ENCODE results near the gene AMACR. TPM values are rescaled to one million over a fixed set of nuclear protein-coding genes. Genes with fewer than 3 reads are reported as not detected.
"Not testable (repeated sequence)": the region's sequence is repeated elsewhere in the genome, so short reads cannot be mapped to it uniquely, and the experiment has no call there.

The AMACR gene
- total RNA-seq, 3 donors from 2014 or later (not counting 1 experiment from before 2014, with no cell fraction given): 2.7 to 3.8 (median 2.9) TPM

DNA sequence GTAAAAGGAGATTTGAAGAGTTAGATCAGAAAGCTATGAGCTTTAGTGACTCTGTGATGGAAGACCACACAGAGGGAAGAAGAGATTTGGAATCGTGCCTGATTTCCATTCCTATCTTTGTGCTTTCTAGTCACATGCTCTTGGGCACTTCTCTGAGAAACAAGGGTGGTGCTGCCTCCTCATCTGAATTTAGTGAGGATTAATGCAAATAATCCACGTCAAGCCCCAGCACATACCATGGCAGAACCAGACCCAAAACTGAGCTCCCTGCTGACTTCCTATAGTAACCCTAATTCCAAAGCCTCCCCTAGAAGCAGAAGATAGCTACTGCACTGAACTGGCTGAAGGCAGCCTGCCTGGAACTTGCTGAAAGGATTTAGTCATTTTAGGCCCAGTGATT lies 41.0 kb downstream of the AMACR start:
- Mint-ChIP-seq H3K4me3 (no peak overlapping the region), H3K36me3 (no peaks in the 10 kb centered on the region), H3K9me3 (no peaks in the 10 kb centered on the region), H3K4me1 (peaks cover 4 to 6% of the 10 kb centered on the region in 2 donors), H3K27ac (no peak overlapping the region), H3K27me3 (ENCODE audit: low read depth in 2 of 2) (peaks cover 0 to 2% of the 10 kb centered on the region in 2 donors)
- H3K4me1 ChIP-seq (ENCODE audit: control insufficient read depth, insufficient read depth, low read length): no peaks in the 10 kb centered on the region
- TF ChIP-seq, protein P1, sequence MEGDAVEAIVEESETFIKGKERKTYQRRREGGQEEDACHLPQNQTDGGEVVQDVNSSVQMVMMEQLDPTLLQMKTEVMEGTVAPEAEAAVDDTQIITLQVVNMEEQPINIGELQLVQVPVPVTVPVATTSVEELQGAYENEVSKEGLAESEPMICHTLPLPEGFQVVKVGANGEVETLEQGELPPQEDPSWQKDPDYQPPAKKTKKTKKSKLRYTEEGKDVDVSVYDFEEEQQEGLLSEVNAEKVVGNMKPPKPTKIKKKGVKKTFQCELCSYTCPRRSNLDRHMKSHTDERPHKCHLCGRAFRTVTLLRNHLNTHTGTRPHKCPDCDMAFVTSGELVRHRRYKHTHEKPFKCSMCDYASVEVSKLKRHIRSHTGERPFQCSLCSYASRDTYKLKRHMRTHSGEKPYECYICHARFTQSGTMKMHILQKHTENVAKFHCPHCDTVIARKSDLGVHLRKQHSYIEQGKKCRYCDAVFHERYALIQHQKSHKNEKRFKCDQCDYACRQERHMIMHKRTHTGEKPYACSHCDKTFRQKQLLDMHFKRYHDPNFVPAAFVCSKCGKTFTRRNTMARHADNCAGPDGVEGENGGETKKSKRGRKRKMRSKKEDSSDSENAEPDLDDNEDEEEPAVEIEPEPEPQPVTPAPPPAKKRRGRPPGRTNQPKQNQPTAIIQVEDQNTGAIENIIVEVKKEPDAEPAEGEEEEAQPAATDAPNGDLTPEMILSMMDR (IDR thresholded peaks at IDR 0.05): no peak
- ATAC-seq (no peak), DNase-seq (no peak)
- WGBS (ENCODE audit: insufficient coverage): 94% methylated on average over 2 of the region's 2 CpGs
- intact Hi-C loops (cut with micrococcal nuclease): no loop called here
- H3K9me3 ChIP-seq (ENCODE audit: control insufficient read depth, insufficient read depth, low read length): no peaks in the 10 kb centered on the region
- H3K36me3 ChIP-seq (ENCODE audit: control insufficient read depth, insufficient read depth, low read length): no peaks in the 10 kb centered on the region
- H3K4me3 ChIP-seq (ENCODE audit: low read length): no peak overlapping the region
- no peak overlapping the region for H3K27ac ChIP-seq (ENCODE audit: low read length)
- no peaks in the 10 kb centered on the region for H3K27me3 ChIP-seq (ENCODE audit: control insufficient read depth, insufficient read depth, low read length)

DNA sequence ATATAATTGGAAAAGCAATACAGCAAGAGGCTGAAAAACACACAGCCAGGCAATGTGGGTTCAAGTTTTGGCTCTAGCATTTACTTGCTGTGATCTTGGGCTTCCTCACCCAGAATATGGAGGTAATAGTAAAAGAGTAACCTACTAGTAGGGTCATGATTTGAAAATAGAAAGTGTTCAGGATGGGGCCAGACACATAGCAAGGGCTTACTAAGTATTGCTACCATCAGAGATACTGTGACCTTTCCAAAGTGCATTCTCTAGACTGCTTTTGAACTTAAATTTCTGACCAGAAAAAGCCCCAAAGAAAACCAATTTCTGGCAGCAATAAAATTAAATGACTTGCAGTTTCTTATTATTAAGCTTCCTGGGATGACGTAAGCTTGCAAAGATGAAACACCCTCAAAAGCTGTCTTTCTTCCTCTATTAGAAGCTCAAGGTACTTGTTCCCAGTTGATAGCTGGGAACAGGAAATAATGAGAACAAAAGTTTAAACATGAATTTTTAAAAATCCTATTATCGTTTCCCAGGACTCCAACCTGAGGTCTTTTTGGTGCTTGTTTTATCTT lies 43.6 kb downstream of the AMACR start:
- H3K27ac Mint-ChIP-seq: no peak overlapping the region
- no peak for DNase-seq
- Histone ChIP-seq H3K27ac (ENCODE audit: low read length) (no peak overlapping the region), H3K4me1 (ENCODE audit: control insufficient read depth, insufficient read depth, low read length) (no peaks in the 10 kb centered on the region), H3K36me3 (ENCODE audit: control insufficient read depth, insufficient read depth, low read length) (no peaks in the 10 kb centered on the region), H3K4me3 (ENCODE audit: low read length) (no peak overlapping the region), H3K9me3 (ENCODE audit: control insufficient read depth, insufficient read depth, low read length) (no peaks in the 10 kb centered on the region), H3K27me3 (ENCODE audit: control insufficient read depth, insufficient read depth, low read length) (no peaks in the 10 kb centered on the region)
- H3K4me1 Mint-ChIP-seq: peaks cover 4 to 6% of the 10 kb centered on the region in 2 donors
- intact Hi-C loops (cut with micrococcal nuclease): no loop called here
- H3K9me3 Mint-ChIP-seq: no peaks in the 10 kb centered on the region
- peaks cover 4 to 7% of the 10 kb centered on the region in 2 donors for H3K27me3 Mint-ChIP-seq (ENCODE audit: low read depth in 2 of 2)
- WGBS (ENCODE audit: insufficient coverage): no CpG with 5 or more reads among the region's 2 CpGs
- TF ChIP-seq, protein P1 (IDR thresholded peaks at IDR 0.05): no peak
- no peak overlapping the region for H3K4me3 Mint-ChIP-seq
- H3K36me3 Mint-ChIP-seq: no peaks in the 10 kb centered on the region
- ATAC-seq: no peak

DNA sequence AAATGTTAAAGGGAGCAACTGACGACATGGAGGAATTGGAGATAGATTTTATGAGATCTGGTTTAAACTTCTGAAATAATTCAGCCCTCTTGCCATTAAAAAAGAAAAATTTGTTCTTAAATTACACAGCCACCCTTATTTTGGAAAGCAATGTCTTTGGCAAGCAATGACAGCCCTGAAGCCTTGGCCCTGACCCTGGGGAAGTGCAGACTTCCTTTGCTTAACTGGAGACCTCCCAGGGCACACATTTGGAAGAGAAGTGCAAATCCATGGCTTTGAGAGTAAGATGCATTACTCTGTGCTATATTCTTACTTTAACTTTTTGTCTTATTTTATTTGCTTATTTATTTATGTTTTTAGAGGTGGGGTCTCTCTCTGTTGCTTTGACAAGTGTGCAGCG lies 49.7 kb downstream of the AMACR start:
- Histone ChIP-seq H3K4me1 (ENCODE audit: control insufficient read depth, insufficient read depth, low read length) (no peaks in the 10 kb centered on the region), H3K27me3 (ENCODE audit: control insufficient read depth, insufficient read depth, low read length) (no peaks in the 10 kb centered on the region), H3K36me3 (ENCODE audit: control insufficient read depth, insufficient read depth, low read length) (no peaks in the 10 kb centered on the region), H3K9me3 (ENCODE audit: control insufficient read depth, insufficient read depth, low read length) (no peaks in the 10 kb centered on the region), H3K27ac (ENCODE audit: low read length) (no peak overlapping the region), H3K4me3 (ENCODE audit: low read length) (no peak overlapping the region)
- peaks cover 12 to 48% of the 10 kb centered on the region in 2 donors for H3K27me3 Mint-ChIP-seq (ENCODE audit: low read depth in 2 of 2)
- intact Hi-C loops (cut with micrococcal nuclease): no loop called here
- ATAC-seq (no peak), DNase-seq (no peak)
- no peak overlapping the region for H3K27ac Mint-ChIP-seq
- peaks cover 7% of the 10 kb centered on the region for H3K36me3 Mint-ChIP-seq
- H3K4me1 Mint-ChIP-seq: no peaks in the 10 kb centered on the region
- H3K9me3 Mint-ChIP-seq: peaks cover 0 to 2% of the 10 kb centered on the region in 2 donors
- H3K4me3 Mint-ChIP-seq: no peak overlapping the region
- 91% methylated on average over 1 of the region's 2 CpGs for WGBS (ENCODE audit: insufficient coverage)
- TF ChIP-seq, protein P1 (IDR thresholded peaks at IDR 0.05): no peak

DNA sequence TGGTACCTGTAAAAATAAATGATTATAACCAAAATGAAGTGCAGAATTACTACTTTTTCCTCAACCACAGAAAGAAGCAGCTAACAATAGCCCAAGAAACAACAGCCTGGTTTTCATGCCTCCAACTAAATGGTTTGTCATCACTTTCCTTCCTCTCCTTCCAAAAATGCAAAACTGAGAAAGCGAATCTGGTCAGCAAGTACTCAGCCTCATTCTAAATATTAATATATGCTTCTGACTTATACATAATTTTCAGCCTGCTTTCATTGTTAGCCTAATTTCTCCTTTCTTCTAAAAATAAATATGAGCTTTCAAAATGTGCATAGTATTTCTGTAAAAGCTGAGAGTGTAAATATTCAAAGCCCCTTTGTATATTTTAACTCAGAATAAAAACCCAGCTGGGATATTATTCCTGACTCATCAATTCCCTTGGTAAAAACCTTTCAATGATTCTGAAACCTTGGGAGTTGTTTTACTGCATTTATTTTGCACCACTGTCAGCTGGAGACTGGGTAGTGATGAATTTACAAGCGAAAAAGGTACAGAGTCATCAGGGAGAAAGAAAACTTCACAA lies 50.2 kb downstream of the AMACR start:
- Histone ChIP-seq H3K4me3 (ENCODE audit: low read length) (no peak overlapping the region), H3K9me3 (ENCODE audit: control insufficient read depth, insufficient read depth, low read length) (no peaks in the 10 kb centered on the region), H3K27ac (ENCODE audit: low read length) (no peak overlapping the region), H3K36me3 (ENCODE audit: control insufficient read depth, insufficient read depth, low read length) (no peaks in the 10 kb centered on the region), H3K4me1 (ENCODE audit: control insufficient read depth, insufficient read depth, low read length) (no peaks in the 10 kb centered on the region), H3K27me3 (ENCODE audit: control insufficient read depth, insufficient read depth, low read length) (no peaks in the 10 kb centered on the region)
- H3K4me3 Mint-ChIP-seq: no peak overlapping the region
- DNase-seq (no peak), ATAC-seq (no peak)
- TF ChIP-seq, protein P1 (IDR thresholded peaks at IDR 0.05): no peak
- peaks cover 0 to 2% of the 10 kb centered on the region in 2 donors for H3K9me3 Mint-ChIP-seq
- peaks cover 12 to 48% of the 10 kb centered on the region in 2 donors for H3K27me3 Mint-ChIP-seq (ENCODE audit: low read depth in 2 of 2)
- peaks cover 7% of the 10 kb centered on the region for H3K36me3 Mint-ChIP-seq
- WGBS (ENCODE audit: insufficient coverage): 86% methylated on average over 1 of the region's 2 CpGs
- no peak overlapping the region for H3K27ac Mint-ChIP-seq
- H3K4me1 Mint-ChIP-seq: no peaks in the 10 kb centered on the region
- intact Hi-C loops (cut with micrococcal nuclease): no loop called here

DNA sequence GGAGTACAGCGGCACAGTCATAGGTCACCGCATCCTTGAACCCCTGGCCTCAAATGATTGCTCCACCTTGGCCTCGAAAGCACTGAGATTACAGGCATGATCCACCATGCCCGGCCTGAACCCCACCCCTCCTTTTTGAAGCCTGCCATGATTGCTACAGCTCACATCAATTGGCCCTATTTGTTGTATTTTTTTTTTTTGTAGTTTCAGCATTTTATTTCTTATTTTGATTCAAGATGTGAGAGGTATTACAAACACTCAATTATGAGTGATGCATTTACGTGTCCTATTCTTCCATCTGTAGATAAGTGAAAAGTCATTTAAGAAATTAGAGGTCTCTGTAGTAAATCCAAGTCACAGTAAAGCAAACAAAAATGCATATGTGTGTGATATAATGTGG lies 55.7 kb downstream of the AMACR start:
- H3K36me3 ChIP-seq (ENCODE audit: control insufficient read depth, insufficient read depth, low read length); ATAC-seq; H3K36me3 Mint-ChIP-seq; H3K9me3 Mint-ChIP-seq; H3K4me3 ChIP-seq (ENCODE audit: low read length); H3K9me3 ChIP-seq (ENCODE audit: control insufficient read depth, insufficient read depth, low read length); H3K27me3 ChIP-seq (ENCODE audit: control insufficient read depth, insufficient read depth, low read length); H3K4me1 ChIP-seq (ENCODE audit: control insufficient read depth, insufficient read depth, low read length); H3K27ac Mint-ChIP-seq; DNase-seq; H3K27ac ChIP-seq (ENCODE audit: low read length); intact Hi-C loops (cut with micrococcal nuclease); H3K4me1 Mint-ChIP-seq; H3K4me3 Mint-ChIP-seq: not testable (repeated sequence)
- H3K27me3 Mint-ChIP-seq (ENCODE audit: low read depth in 2 of 2): peaks cover 0 to 31% of the 10 kb centered on the region in 2 donors
- WGBS (ENCODE audit: insufficient coverage): 92% methylated on average over 4 of the region's 5 CpGs

Data from natural killer cell (primary cell).